ENCODE measurements around the gene PRKCB.

Gene PRKCB

GRCh38 chr16:24217461-24217860, 381.7 kb downstream of the PRKCB start:
- Histone ChIP-seq H4K20me1 (ENCODE audit: control insufficient read depth, insufficient read depth, low read depth, low read length) (0 out of 2 replicates have a peak, but pooled peaks cover 4% of the 10 kb centered on the region), H3K27me3 (ENCODE audit: control insufficient read depth, low read length) (no peaks in the 10 kb centered on the region), H3K4me2 (ENCODE audit: low read length) (no peak overlapping the region), H3K4me3 (ENCODE audit: low read length) (no peak overlapping the region), H3K9me3 (ENCODE audit: control insufficient read depth, insufficient read depth, low read length) (no peaks in the 10 kb centered on the region), H3K27ac (ENCODE audit: low read depth, low read length) (no peak overlapping the region), H3F3A (ENCODE audit: control insufficient read depth, insufficient read depth) (no peaks in the 10 kb centered on the region), H3K4me1 (ENCODE audit: control insufficient read depth, low read length) (no peaks in the 10 kb centered on the region), H3K79me2 (ENCODE audit: control insufficient read depth, low read length) (no peaks in the 10 kb centered on the region), H3K9me2 (replicated peaks; ENCODE audit: control insufficient read depth, low read length) (no peaks in the 10 kb centered on the region), H3K36me3 (ENCODE audit: control insufficient read depth, low read length) (no peaks in the 10 kb centered on the region)
- no peak for TF ChIP-seq EZH2phosphoT487 (IDR thresholded peaks at IDR 0.05; ENCODE audit: borderline replicate concordance, low read length)

- no peaks in the 10 kb centered on the region for H3K36me3 ChIP-seq (ENCODE audit: control insufficient read depth, low read length)
Measured at GRCh38 chr16:24218299-24218698, 382.5 kb downstream of the PRKCB start.

GRCh38 chr16:24221219-24221618, 385.4 kb downstream of the PRKCB start:
- Histone ChIP-seq H3K36me3 (ENCODE audit: control insufficient read depth, low read length) (no peaks in the 10 kb centered on the region), H3K27me3 (ENCODE audit: control insufficient read depth, low read length) (no peaks in the 10 kb centered on the region), H3K4me2 (ENCODE audit: low read length) (no peak overlapping the region), H3K79me2 (ENCODE audit: control insufficient read depth, low read length) (no peaks in the 10 kb centered on the region), H3K4me1 (ENCODE audit: control insufficient read depth, low read length) (no peaks in the 10 kb centered on the region), H3K27ac (ENCODE audit: low read depth, low read length) (no peak overlapping the region), H3K9me2 (replicated peaks; ENCODE audit: control insufficient read depth, low read length) (no peaks in the 10 kb centered on the region), H3F3A (ENCODE audit: control insufficient read depth, insufficient read depth) (no peaks in the 10 kb centered on the region), H3K4me3 (ENCODE audit: low read length) (no peak overlapping the region), H4K20me1 (ENCODE audit: control insufficient read depth, insufficient read depth, low read depth, low read length) (no peaks in the 10 kb centered on the region), H3K9me3 (ENCODE audit: control insufficient read depth, insufficient read depth, low read length) (no peaks in the 10 kb centered on the region)
- TF ChIP-seq CTCF (IDR thresholded peaks at IDR 0.05; ENCODE audit: low read depth, low read length, poor library complexity, severe bottlenecking) (no peak), EZH2phosphoT487 (IDR thresholded peaks at IDR 0.05; ENCODE audit: borderline replicate concordance, low read length) (no peak)

More at GRCh38 chr16:24218299-24218698, 382.5 kb downstream of the PRKCB start:
- Histone ChIP-seq H4K20me1 (ENCODE audit: control insufficient read depth, insufficient read depth, low read depth, low read length) (0 out of 2 replicates have a peak, but pooled peaks cover 4% of the 10 kb centered on the region), H3K79me2 (ENCODE audit: control insufficient read depth, low read length) (no peaks in the 10 kb centered on the region), H3K4me2 (ENCODE audit: low read length) (no peak overlapping the region), H3K9me2 (replicated peaks; ENCODE audit: control insufficient read depth, low read length) (no peaks in the 10 kb centered on the region), H3K27me3 (ENCODE audit: control insufficient read depth, low read length) (no peaks in the 10 kb centered on the region), H3K27ac (ENCODE audit: low read depth, low read length) (no peak overlapping the region), H3K4me3 (ENCODE audit: low read length) (no peak overlapping the region), H3K4me1 (ENCODE audit: control insufficient read depth, low read length) (no peaks in the 10 kb centered on the region), H3F3A (ENCODE audit: control insufficient read depth, insufficient read depth) (no peaks in the 10 kb centered on the region), H3K9me3 (ENCODE audit: control insufficient read depth, insufficient read depth, low read length) (no peaks in the 10 kb centered on the region)
- no peak for TF ChIP-seq CTCF (IDR thresholded peaks at IDR 0.05; ENCODE audit: low read depth, low read length, poor library complexity, severe bottlenecking)

- no peaks in the 10 kb centered on the region for H3K9me2 ChIP-seq (replicated peaks; ENCODE audit: control insufficient read depth, low read length)
- no peaks in the 10 kb centered on the region for H3K4me1 ChIP-seq (ENCODE audit: control insufficient read depth, low read length)
- H3K36me3 ChIP-seq (ENCODE audit: control insufficient read depth, low read length), result no peaks in the 10 kb centered on the region
- H3K79me2 ChIP-seq (ENCODE audit: control insufficient read depth, low read length), result no peaks in the 10 kb centered on the region
- H3K4me3 ChIP-seq (ENCODE audit: low read length), result no peak overlapping the region
- no peak for TF ChIP-seq CTCF (IDR thresholded peaks at IDR 0.05; ENCODE audit: low read depth, low read length, poor library complexity, severe bottlenecking)
- TF ChIP-seq EZH2phosphoT487 (IDR thresholded peaks at IDR 0.05; ENCODE audit: borderline replicate concordance, low read length), result no peak
- no peaks in the 10 kb centered on the region for H3F3A ChIP-seq (ENCODE audit: control insufficient read depth, insufficient read depth)
- no peak overlapping the region for H3K27ac ChIP-seq (ENCODE audit: low read depth, low read length)
- H3K4me2 ChIP-seq (ENCODE audit: low read length), result no peak overlapping the region
- H3K27me3 ChIP-seq (ENCODE audit: control insufficient read depth, low read length), result no peaks in the 10 kb centered on the region; the same call in 1 of the 2 replicates
- H4K20me1 ChIP-seq (ENCODE audit: control insufficient read depth, insufficient read depth, low read depth, low read length), result no peaks in the 10 kb centered on the region
- H3K9me3 ChIP-seq (ENCODE audit: control insufficient read depth, insufficient read depth, low read length), result no peaks in the 10 kb centered on the region
Measured at GRCh38 chr16:24228514-24228913, 392.7 kb downstream of the PRKCB start.
